Astrocyte (in vitro differentiated cells and primary cell): ENCODE results near the gene ABCA6.

ENCODE experiments used
- EZH2 ChIP-seq: IDR thresholded peaks from 2 replicates; pipeline ENCODE4 v1.6.1; 2012; ENCODE audit warnings: mild to moderate bottlenecking, low read length, inconsistent platforms; ENCODE audit not compliant: insufficient read depth
- TF ChIP-seq, protein P1 (sequence below): IDR thresholded peaks from 2 replicates; pipeline ENCODE4 v1.5.1; 2011; ENCODE audit warnings: low read depth, mild to moderate bottlenecking, inconsistent platforms, low read length, moderate library complexity; ENCODE audit not compliant: insufficient read depth

DNA sequence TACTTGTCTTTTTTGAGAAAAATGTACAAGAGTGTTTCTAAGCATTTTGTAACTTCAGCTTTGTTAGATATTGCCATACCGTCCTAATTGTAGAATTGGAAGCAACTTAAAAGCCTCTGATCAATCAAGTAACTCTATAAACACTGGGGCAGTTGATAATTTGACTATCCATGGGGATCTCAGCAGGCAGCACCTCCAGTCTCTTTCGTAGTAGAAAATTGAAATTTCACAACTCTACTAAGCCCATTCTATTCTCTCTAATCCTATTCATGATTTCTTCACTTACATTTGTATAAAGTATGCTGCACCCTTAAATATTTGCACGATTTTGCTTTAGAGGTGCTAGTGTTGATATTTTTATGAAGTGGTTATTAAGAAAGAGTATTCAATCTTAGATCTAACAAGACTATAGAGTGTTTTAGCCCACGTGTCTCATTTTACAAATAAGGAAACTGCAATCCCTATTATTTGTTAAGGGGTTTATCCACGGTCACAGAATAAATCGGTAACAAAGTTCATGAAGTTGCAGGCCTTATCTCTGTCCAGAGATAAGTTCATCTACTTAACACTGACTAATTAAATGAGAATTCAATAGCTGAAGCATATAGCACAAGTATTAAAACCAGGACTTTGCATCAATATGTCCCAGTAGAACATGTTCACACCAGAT, 10.9 kb downstream of the ABCA6 start:
- TF ChIP-seq, protein P1, sequence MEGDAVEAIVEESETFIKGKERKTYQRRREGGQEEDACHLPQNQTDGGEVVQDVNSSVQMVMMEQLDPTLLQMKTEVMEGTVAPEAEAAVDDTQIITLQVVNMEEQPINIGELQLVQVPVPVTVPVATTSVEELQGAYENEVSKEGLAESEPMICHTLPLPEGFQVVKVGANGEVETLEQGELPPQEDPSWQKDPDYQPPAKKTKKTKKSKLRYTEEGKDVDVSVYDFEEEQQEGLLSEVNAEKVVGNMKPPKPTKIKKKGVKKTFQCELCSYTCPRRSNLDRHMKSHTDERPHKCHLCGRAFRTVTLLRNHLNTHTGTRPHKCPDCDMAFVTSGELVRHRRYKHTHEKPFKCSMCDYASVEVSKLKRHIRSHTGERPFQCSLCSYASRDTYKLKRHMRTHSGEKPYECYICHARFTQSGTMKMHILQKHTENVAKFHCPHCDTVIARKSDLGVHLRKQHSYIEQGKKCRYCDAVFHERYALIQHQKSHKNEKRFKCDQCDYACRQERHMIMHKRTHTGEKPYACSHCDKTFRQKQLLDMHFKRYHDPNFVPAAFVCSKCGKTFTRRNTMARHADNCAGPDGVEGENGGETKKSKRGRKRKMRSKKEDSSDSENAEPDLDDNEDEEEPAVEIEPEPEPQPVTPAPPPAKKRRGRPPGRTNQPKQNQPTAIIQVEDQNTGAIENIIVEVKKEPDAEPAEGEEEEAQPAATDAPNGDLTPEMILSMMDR = no peak
- no peak for TF ChIP-seq EZH2
